ENCODE results near the gene HDAC2.

Gene HDAC2

DNA sequence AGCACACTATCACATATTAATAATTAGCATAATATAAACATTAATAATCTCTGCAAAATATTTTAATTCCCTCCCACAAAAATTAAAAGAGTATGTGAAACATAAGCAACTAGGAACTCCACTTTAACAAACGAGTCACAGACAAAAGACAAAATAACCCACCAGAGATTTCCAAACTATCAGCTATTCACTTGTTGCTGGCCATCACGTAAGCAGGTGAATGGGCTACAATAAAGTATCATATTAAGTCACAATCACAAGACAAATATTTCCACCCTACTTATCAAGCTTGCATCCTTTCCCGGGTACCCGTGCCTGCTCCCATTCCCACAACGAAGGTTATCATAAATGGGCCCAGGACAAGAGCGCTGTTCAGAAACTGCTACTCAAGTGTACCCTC lies 2.5 kb downstream of the HDAC2 start:
- Histone ChIP-seq H3K9me2 (replicated peaks; ENCODE audit: control insufficient read depth, low read length) (no peaks in the 10 kb centered on the region), H3K79me2 (ENCODE audit: control insufficient read depth, low read length) (peaks cover 75% of the 10 kb centered on the region), H3K4me3 (ENCODE audit: low read length) (peak overlapping the region; percentile 95), H3F3A (ENCODE audit: control insufficient read depth, insufficient read depth) (no peaks in the 10 kb centered on the region), H4K20me1 (ENCODE audit: control insufficient read depth, insufficient read depth, low read depth, low read length) (peaks cover 36% of the 10 kb centered on the region), H3K4me1 (ENCODE audit: control insufficient read depth, low read length) (peaks cover 27% of the 10 kb centered on the region), H3K9me3 (ENCODE audit: control insufficient read depth, insufficient read depth, low read length) (no peaks in the 10 kb centered on the region), H3K27me3 (ENCODE audit: control insufficient read depth, low read length) (no peaks in the 10 kb centered on the region), H3K27ac (ENCODE audit: low read depth, low read length) (no peak overlapping the region), H3K4me2 (ENCODE audit: low read length) (peak overlapping the region; percentile 66), H3K36me3 (ENCODE audit: control insufficient read depth, low read length) (peaks cover 14% of the 10 kb centered on the region)
- TF ChIP-seq EZH2phosphoT487 (IDR thresholded peaks at IDR 0.05; ENCODE audit: borderline replicate concordance, low read length): no peak
- TF ChIP-seq, protein P1, sequence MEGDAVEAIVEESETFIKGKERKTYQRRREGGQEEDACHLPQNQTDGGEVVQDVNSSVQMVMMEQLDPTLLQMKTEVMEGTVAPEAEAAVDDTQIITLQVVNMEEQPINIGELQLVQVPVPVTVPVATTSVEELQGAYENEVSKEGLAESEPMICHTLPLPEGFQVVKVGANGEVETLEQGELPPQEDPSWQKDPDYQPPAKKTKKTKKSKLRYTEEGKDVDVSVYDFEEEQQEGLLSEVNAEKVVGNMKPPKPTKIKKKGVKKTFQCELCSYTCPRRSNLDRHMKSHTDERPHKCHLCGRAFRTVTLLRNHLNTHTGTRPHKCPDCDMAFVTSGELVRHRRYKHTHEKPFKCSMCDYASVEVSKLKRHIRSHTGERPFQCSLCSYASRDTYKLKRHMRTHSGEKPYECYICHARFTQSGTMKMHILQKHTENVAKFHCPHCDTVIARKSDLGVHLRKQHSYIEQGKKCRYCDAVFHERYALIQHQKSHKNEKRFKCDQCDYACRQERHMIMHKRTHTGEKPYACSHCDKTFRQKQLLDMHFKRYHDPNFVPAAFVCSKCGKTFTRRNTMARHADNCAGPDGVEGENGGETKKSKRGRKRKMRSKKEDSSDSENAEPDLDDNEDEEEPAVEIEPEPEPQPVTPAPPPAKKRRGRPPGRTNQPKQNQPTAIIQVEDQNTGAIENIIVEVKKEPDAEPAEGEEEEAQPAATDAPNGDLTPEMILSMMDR (IDR thresholded peaks at IDR 0.05; ENCODE audit: low read depth, low read length, poor library complexity, severe bottlenecking): no peak

DNA sequence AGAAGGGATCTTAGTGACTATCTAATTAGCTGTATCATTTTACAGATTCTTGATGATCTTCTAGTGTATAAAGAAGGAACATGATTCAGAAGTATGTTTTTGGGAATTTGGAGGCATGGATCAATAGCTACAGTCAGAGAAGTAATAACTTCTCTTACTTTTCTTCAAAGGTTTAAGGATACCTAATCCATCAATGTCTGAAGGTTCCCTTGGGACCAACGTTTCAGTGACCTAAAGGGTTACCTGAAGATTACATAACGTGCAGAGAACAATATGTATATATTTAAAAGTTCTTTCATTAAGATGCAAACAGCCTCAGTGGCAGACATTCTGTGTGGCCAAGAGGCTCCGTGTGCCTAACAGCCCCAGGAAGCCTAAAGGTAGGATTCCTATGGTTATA lies 3.2 kb downstream of the HDAC2 start:
- TF ChIP-seq EZH2phosphoT487 (IDR thresholded peaks at IDR 0.05; ENCODE audit: borderline replicate concordance, low read length): no peak
- TF ChIP-seq, protein P1 (IDR thresholded peaks at IDR 0.05; ENCODE audit: low read depth, low read length, poor library complexity, severe bottlenecking): no peak
- Histone ChIP-seq H3K4me1 (ENCODE audit: control insufficient read depth, low read length) (peaks cover 27% of the 10 kb centered on the region), H3F3A (ENCODE audit: control insufficient read depth, insufficient read depth) (no peaks in the 10 kb centered on the region), H3K4me3 (ENCODE audit: low read length) (no peak overlapping the region), H3K27ac (ENCODE audit: low read depth, low read length) (no peak overlapping the region), H3K9me3 (ENCODE audit: control insufficient read depth, insufficient read depth, low read length) (no peaks in the 10 kb centered on the region), H3K27me3 (ENCODE audit: control insufficient read depth, low read length) (no peaks in the 10 kb centered on the region), H3K9me2 (replicated peaks; ENCODE audit: control insufficient read depth, low read length) (no peaks in the 10 kb centered on the region), H3K79me2 (ENCODE audit: control insufficient read depth, low read length) (peaks cover 82% of the 10 kb centered on the region), H3K4me2 (ENCODE audit: low read length) (no peak overlapping the region), H4K20me1 (ENCODE audit: control insufficient read depth, insufficient read depth, low read depth, low read length) (peaks cover 36% of the 10 kb centered on the region), H3K36me3 (ENCODE audit: control insufficient read depth, low read length) (peaks cover 14% of the 10 kb centered on the region)

DNA sequence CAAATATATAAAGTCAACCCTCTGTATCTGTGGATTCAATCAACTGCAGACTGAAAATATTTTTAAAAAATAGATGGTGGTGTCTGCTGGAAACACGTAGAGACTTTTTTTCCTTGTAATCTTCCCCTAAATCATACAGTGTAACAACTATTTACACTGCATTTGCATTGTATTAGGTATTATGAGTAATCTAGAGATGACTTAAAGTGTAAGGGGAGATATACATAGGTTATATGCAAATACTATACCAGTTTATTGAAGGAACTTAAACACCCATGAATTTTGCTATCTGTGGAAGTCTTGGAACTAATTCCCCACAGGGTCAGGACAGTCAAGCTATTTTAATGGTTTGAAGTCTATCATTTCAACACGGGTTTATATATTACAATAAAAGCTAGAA lies 10.2 kb downstream of the HDAC2 start:
- Histone ChIP-seq H3K79me2 (ENCODE audit: control insufficient read depth, low read length) (peaks cover 81% of the 10 kb centered on the region), H4K20me1 (ENCODE audit: control insufficient read depth, insufficient read depth, low read depth, low read length) (peaks cover 28% of the 10 kb centered on the region), H3K4me2 (ENCODE audit: low read length) (no peak overlapping the region), H3K4me1 (ENCODE audit: control insufficient read depth, low read length) (peaks cover 15% of the 10 kb centered on the region), H3K36me3 (ENCODE audit: control insufficient read depth, low read length) (peaks cover 43% of the 10 kb centered on the region), H3K4me3 (ENCODE audit: low read length) (no peak overlapping the region), H3K9me2 (replicated peaks; ENCODE audit: control insufficient read depth, low read length) (no peaks in the 10 kb centered on the region), H3K27ac (ENCODE audit: low read depth, low read length) (no peak overlapping the region), H3F3A (ENCODE audit: control insufficient read depth, insufficient read depth) (no peaks in the 10 kb centered on the region; the same call in 1 of the 2 replicates), H3K9me3 (ENCODE audit: control insufficient read depth, insufficient read depth, low read length) (no peaks in the 10 kb centered on the region), H3K27me3 (ENCODE audit: control insufficient read depth, low read length) (no peaks in the 10 kb centered on the region)
- TF ChIP-seq, protein P1 (IDR thresholded peaks at IDR 0.05; ENCODE audit: low read depth, low read length, poor library complexity, severe bottlenecking): no peak
- TF ChIP-seq EZH2phosphoT487 (IDR thresholded peaks at IDR 0.05; ENCODE audit: borderline replicate concordance, low read length): no peak
